ENCODE measurements around the gene CASP7. TPM values are rescaled to one million over a fixed set of nuclear protein-coding genes. Genes with fewer than 3 reads are reported as not detected.

The CASP7 gene
- total RNA-seq, 2 donors from 2014 or later: 76.9 to 139 TPM

GRCh38 chr10:113745374-113745773, 65.7 kb downstream of the CASP7 start:
- peak overlapping the region; percentile 67 for H3K27ac ChIP-seq
- DNase-seq: no peak
- H3K27me3 ChIP-seq: no peaks in the 10 kb centered on the region
- no peak for TF ChIP-seq CTCF (IDR thresholded peaks at IDR 0.05)
- H3K9ac ChIP-seq (ENCODE audit: low read depth in 2 of 2, low read length in 2 of 2): no peak overlapping the region
- intact Hi-C loops (cut with DNase I): no loop called here
- peaks cover 10% of the 10 kb centered on the region for H3K4me1 ChIP-seq
- H3K36me3 ChIP-seq: no peaks in the 10 kb centered on the region
- H3K9me3 ChIP-seq: no peaks in the 10 kb centered on the region
- H3K4me3 ChIP-seq: no peak overlapping the region

GRCh38 chr10:113746217-113746957, 66.7 kb downstream of the CASP7 start:
- Histone ChIP-seq H3K36me3 (no peaks in the 10 kb centered on the region), H3K4me1 (peaks cover 16% of the 10 kb centered on the region), H3K27me3 (no peaks in the 10 kb centered on the region), H3K27ac (peak overlapping the region; percentile 67), H3K9me3 (no peaks in the 10 kb centered on the region), H3K9ac (ENCODE audit: low read depth in 2 of 2, low read length in 2 of 2) (no peak overlapping the region), H3K4me3 (no peak overlapping the region)
- intact Hi-C loops (cut with DNase I): no loop called here
- DNase-seq: peak; percentile 90
- no peak for TF ChIP-seq CTCF (IDR thresholded peaks at IDR 0.05)

- peak within 1 kb of the TSS; percentile 78 for H3K27ac ChIP-seq
- intact Hi-C loops (cut with DNase I): no loop called here
- H3K36me3 ChIP-seq: no peaks in the 10 kb centered on the region
- no peak for TF ChIP-seq CTCF (IDR thresholded peaks at IDR 0.05)
- H3K27me3 ChIP-seq: no peaks in the 10 kb centered on the region
- no peak for DNase-seq
- peaks cover 20% of the 10 kb centered on the region for H3K4me1 ChIP-seq
- H3K9ac ChIP-seq (ENCODE audit: low read depth in 2 of 2, low read length in 2 of 2): peak within 1 kb of the TSS in 1 of 2 donors; percentile 52
- no peaks in the 10 kb centered on the region for H3K9me3 ChIP-seq
- H3K4me3 ChIP-seq: no peak within 1 kb of the TSS
Observed at GRCh38 chr10:113751181-113751732, 71.5 kb downstream of the CASP7 start, which contains the start of gene PLEKHS1. PLEKHS1 (plus strand) TSS chr10:113751682; CDS start chr10:113755278, 3,596 bp downstream.

GRCh38 chr10:113752553-113752952, 72.8 kb downstream of the CASP7 start:
- no peak for TF ChIP-seq CTCF (IDR thresholded peaks at IDR 0.05)
- peaks cover 20% of the 10 kb centered on the region for H3K4me1 ChIP-seq
- no peaks in the 10 kb centered on the region for H3K36me3 ChIP-seq
- peak overlapping the region in 1 of 2 donors; percentile 30 for H3K9ac ChIP-seq (ENCODE audit: low read depth in 2 of 2, low read length in 2 of 2)
- peak; percentile 71 for DNase-seq
- H3K27me3 ChIP-seq: no peaks in the 10 kb centered on the region
- no peak overlapping the region for H3K4me3 ChIP-seq
- peak overlapping the region; percentile 78 for H3K27ac ChIP-seq
- H3K9me3 ChIP-seq: no peaks in the 10 kb centered on the region
- intact Hi-C loops (cut with DNase I): no loop called here

- H3K9ac ChIP-seq (ENCODE audit: low read depth in 2 of 2, low read length in 2 of 2): peak overlapping the region in 1 of 2 donors; percentile 14
- peak; percentile 82 for DNase-seq
- H3K36me3 ChIP-seq: no peaks in the 10 kb centered on the region
- no peak for TF ChIP-seq CTCF (IDR thresholded peaks at IDR 0.05)
- H3K4me3 ChIP-seq: no peak overlapping the region
- peak overlapping the region; percentile 78 for H3K27ac ChIP-seq
- H3K27me3 ChIP-seq: no peaks in the 10 kb centered on the region
- no peaks in the 10 kb centered on the region for H3K9me3 ChIP-seq
- intact Hi-C loops (cut with DNase I): no loop called here
- peaks cover 20% of the 10 kb centered on the region for H3K4me1 ChIP-seq
Observed at GRCh38 chr10:113753020-113753692, 73.4 kb downstream of the CASP7 start.

Data from colonic mucosa (tissue), 4 donors.